Fibroblast of lung (primary cell): Measurements from ENCODE around the gene SNAP29. TPM values are rescaled to one million over a fixed set of nuclear protein-coding genes. Genes with fewer than 3 reads are reported as not detected.
"Not testable (repeated sequence)": the region's sequence is repeated elsewhere in the genome, so short reads cannot be mapped to it uniquely, and the experiment has no call there.

ENCODE experiments used
- DNase-seq, 2 donors: peaks; one replicate each; pipeline versions ENCODE4 v3.0.0 to v3.0.0-alpha.2; 2010; ENCODE audit warnings: low read depth in 2 of 2
- H2AFZ ChIP-seq: 2 replicates; pipeline ENCODE4 v1.5.1; 2012; ENCODE audit warnings: low read length, control low read depth, inconsistent platforms
- H3K27ac ChIP-seq: 2 replicates; pipeline ENCODE4 v1.5.1; 2011; ENCODE audit warnings: low read length, control low read depth; ENCODE audit not compliant: insufficient read depth
- H3K27me3 ChIP-seq: 2 replicates; pipeline ENCODE4 v1.5.1; 2011; ENCODE audit warnings: mild to moderate bottlenecking, low read length; ENCODE audit not compliant: control insufficient read depth, insufficient read depth
- H3K36me3 ChIP-seq: 2 replicates; pipeline ENCODE4 v1.5.1; 2011; ENCODE audit warnings: low read length; ENCODE audit not compliant: control insufficient read depth, insufficient read depth
- H3K4me1 ChIP-seq: 2 replicates; pipeline ENCODE4 v1.5.1; 2011; ENCODE audit warnings: low read length; ENCODE audit not compliant: control insufficient read depth, insufficient read depth; ENCODE audit errors: extremely low read depth
- H3K4me2 ChIP-seq: 2 replicates; pipeline ENCODE4 v1.5.1; 2011; ENCODE audit warnings: low read length, control low read depth; ENCODE audit not compliant: insufficient read depth; ENCODE audit errors: extremely low read depth
- H3K4me3 ChIP-seq, 4 experiments: fragments of 200-600 bp in 1 of 4; sonication (generic) in 1 of 4; replicated peaks in 1 of 4; 2 replicates each; pipeline ENCODE4 v1.5.1; 2011 to 2016; ENCODE audit warnings: low read length in 4 of 4, low read depth in 3 of 4, mild to moderate bottlenecking in 3 of 4, control low read depth in 2 of 4, inconsistent platforms in 1 of 4, mixed read lengths in 1 of 4; ENCODE audit not compliant: insufficient read depth in 1 of 4; ENCODE audit errors: control extremely low read depth in 1 of 4
- H3K79me2 ChIP-seq: 2 replicates; pipeline ENCODE4 v1.5.1; 2012; ENCODE audit warnings: mild to moderate bottlenecking, low read length, inconsistent platforms; ENCODE audit not compliant: control insufficient read depth, insufficient read depth
- H3K9ac ChIP-seq: 2 replicates; pipeline ENCODE4 v1.5.1; 2011; ENCODE audit warnings: mild to moderate bottlenecking, low read length, control low read depth; ENCODE audit not compliant: insufficient read depth
- H3K9me3 ChIP-seq: 2 replicates; pipeline ENCODE4 v1.5.1; 2012; ENCODE audit warnings: low read depth, low read length; ENCODE audit not compliant: control insufficient read depth, insufficient read depth
- H4K20me1 ChIP-seq: 2 replicates; pipeline ENCODE4 v1.5.1; 2011; ENCODE audit warnings: low read length; ENCODE audit not compliant: control insufficient read depth, insufficient read depth; ENCODE audit errors: extremely low read depth
- CTCF ChIP-seq, 2 donors: IDR thresholded peaks in 1 of 2; conservative IDR thresholded peaks in 1 of 2; 1 replicate in 1 of 2; 2 replicates in 1 of 2; pipeline ENCODE4 v1.5.1; 2011 to 2012; ENCODE audit warnings: low read length in 2 of 2, control low read depth in 1 of 2, inconsistent platforms in 1 of 2, low read depth in 1 of 2, mild to moderate bottlenecking in 1 of 2
- EZH2 ChIP-seq: IDR thresholded peaks from 2 replicates; pipeline ENCODE4 v1.5.1; 2012; ENCODE audit warnings: low read length, control low read depth, mild to moderate bottlenecking; ENCODE audit errors: missing control alignments
- polyA plus RNA-seq, 2 donors: library from polyadenylated mRNA; depleted of rRNA in 1 of 2; stranded (reverse) in 1 of 2; unstranded in 1 of 2; fragments of >200 nt; gene quantifications; 2 replicates each; pipeline ENCODE4 v1.2.1, GENCODE V29; 2011 to 2012; ENCODE audit warnings: missing spikeins in 1 of 2
- total RNA-seq: library from RNA; depleted of rRNA; stranded (reverse); fragments of >200 nt; gene quantifications from 2 replicates; pipeline ENCODE4 v1.2.1, GENCODE V29; 2014

SNAP29 gene
- total and polyA plus RNA-seq, 2 donors (not counting 1 experiment from before 2014, with no cell fraction given) = 10.6 to 36.1 TPM

DNA sequence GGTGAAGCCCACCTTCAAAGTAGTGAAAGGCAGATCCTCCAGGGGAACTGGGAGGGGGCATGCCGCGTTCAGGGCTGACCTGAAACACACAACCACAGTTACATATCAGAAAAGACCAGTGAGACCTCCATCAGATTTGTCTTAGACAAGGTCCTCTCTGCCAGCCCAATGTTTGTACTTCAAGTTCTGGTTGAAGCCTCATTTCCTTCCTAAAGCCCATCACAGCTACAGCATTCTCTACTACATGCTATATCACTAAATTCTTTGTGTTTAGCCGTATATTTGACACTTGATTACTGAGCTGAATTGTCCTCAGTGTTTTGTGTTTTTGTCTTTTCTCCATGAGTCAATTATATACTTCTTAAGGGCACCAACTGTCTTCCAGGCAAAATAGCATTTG is 40.3 kb upstream of the SNAP29 start:
- DNase-seq = no peak
- Histone ChIP-seq H3K9me3 (no peaks in the 10 kb centered on the region), H3K4me3 (no peak overlapping the region), H3K79me2 (no peaks in the 10 kb centered on the region), H4K20me1 (no peaks in the 10 kb centered on the region), H3K4me1 (no peaks in the 10 kb centered on the region), H3K27ac (no peak overlapping the region), H3K4me2 (no peak overlapping the region), H3K9ac (no peak overlapping the region), H3K36me3 (peaks cover 6% of the 10 kb centered on the region), H3K27me3 (no peaks in the 10 kb centered on the region), H2AFZ (no peak overlapping the region)
- TF ChIP-seq EZH2 (no peak), CTCF (conservative IDR thresholded peaks at IDR 0.05 in 1 of 2, IDR thresholded peaks at IDR 0.05 in 1 of 2; ENCODE audit: low read depth in 1 of 2, low read length in 2 of 2) (no peak)

GRCh38 chr22:20819471-20819870 is 39.3 kb upstream of the SNAP29 start:
- Histone ChIP-seq H3K79me2 (no peaks in the 10 kb centered on the region), H3K9me3 (no peaks in the 10 kb centered on the region), H3K27me3 (no peaks in the 10 kb centered on the region), H2AFZ (no peak overlapping the region), H4K20me1 (no peaks in the 10 kb centered on the region), H3K4me3 (no peak overlapping the region), H3K9ac (no peak overlapping the region), H3K27ac (no peak overlapping the region), H3K4me1 (no peaks in the 10 kb centered on the region), H3K36me3 (peaks cover 6% of the 10 kb centered on the region), H3K4me2 (no peak overlapping the region)
- no peak for DNase-seq
- TF ChIP-seq EZH2 = no peak
- TF ChIP-seq CTCF (conservative IDR thresholded peaks at IDR 0.05 in 1 of 2, IDR thresholded peaks at IDR 0.05 in 1 of 2; ENCODE audit: low read depth in 1 of 2, low read length in 2 of 2) = no peak

DNA sequence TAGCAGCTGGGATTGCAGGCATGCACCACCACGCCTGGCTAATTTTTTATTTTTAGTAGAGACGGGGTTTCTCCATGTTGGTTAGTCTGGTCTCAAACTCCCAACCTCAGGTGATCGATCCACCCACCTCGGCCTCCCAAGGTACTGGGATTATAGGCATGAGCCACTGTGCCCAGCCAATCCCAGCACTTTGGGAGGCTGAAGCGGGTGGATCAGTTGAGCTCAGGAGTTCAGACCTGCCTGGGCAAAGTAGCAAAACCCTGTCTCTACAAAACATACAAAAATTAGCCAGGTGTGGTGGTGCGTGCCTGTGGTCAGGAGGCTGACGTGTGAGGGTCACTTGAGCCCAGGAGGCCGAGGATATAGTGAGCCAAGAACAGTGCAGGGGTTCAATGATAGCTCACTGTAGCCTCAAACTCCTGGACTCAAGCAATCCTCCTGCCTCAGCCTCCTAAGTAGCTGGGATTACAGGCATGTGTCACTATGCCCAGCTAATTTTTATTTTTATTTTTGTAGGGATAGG is 37.0 kb upstream of the SNAP29 start:
- not testable (repeated sequence) for H4K20me1 ChIP-seq, H2AFZ ChIP-seq, H3K4me3 ChIP-seq, H3K27me3 ChIP-seq, H3K9ac ChIP-seq, H3K4me1 ChIP-seq, DNase-seq, H3K9me3 ChIP-seq, H3K79me2 ChIP-seq, H3K36me3 ChIP-seq, H3K27ac ChIP-seq, H3K4me2 ChIP-seq
